ENCODE data around the gene SMG7. TPM values are rescaled to one million over a fixed set of nuclear protein-coding genes. Genes with fewer than 3 reads are reported as not detected.

Gene SMG7, protein sequence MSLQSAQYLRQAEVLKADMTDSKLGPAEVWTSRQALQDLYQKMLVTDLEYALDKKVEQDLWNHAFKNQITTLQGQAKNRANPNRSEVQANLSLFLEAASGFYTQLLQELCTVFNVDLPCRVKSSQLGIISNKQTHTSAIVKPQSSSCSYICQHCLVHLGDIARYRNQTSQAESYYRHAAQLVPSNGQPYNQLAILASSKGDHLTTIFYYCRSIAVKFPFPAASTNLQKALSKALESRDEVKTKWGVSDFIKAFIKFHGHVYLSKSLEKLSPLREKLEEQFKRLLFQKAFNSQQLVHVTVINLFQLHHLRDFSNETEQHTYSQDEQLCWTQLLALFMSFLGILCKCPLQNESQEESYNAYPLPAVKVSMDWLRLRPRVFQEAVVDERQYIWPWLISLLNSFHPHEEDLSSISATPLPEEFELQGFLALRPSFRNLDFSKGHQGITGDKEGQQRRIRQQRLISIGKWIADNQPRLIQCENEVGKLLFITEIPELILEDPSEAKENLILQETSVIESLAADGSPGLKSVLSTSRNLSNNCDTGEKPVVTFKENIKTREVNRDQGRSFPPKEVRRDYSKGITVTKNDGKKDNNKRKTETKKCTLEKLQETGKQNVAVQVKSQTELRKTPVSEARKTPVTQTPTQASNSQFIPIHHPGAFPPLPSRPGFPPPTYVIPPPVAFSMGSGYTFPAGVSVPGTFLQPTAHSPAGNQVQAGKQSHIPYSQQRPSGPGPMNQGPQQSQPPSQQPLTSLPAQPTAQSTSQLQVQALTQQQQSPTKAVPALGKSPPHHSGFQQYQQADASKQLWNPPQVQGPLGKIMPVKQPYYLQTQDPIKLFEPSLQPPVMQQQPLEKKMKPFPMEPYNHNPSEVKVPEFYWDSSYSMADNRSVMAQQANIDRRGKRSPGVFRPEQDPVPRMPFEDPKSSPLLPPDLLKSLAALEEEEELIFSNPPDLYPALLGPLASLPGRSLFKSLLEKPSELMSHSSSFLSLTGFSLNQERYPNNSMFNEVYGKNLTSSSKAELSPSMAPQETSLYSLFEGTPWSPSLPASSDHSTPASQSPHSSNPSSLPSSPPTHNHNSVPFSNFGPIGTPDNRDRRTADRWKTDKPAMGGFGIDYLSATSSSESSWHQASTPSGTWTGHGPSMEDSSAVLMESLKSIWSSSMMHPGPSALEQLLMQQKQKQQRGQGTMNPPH
- 32.8 to 40.1 TPM (median 38.2 TPM) in 5 replicates for total RNA-seq (2022; extraction: Qiagen RNA extraction)

DNA sequence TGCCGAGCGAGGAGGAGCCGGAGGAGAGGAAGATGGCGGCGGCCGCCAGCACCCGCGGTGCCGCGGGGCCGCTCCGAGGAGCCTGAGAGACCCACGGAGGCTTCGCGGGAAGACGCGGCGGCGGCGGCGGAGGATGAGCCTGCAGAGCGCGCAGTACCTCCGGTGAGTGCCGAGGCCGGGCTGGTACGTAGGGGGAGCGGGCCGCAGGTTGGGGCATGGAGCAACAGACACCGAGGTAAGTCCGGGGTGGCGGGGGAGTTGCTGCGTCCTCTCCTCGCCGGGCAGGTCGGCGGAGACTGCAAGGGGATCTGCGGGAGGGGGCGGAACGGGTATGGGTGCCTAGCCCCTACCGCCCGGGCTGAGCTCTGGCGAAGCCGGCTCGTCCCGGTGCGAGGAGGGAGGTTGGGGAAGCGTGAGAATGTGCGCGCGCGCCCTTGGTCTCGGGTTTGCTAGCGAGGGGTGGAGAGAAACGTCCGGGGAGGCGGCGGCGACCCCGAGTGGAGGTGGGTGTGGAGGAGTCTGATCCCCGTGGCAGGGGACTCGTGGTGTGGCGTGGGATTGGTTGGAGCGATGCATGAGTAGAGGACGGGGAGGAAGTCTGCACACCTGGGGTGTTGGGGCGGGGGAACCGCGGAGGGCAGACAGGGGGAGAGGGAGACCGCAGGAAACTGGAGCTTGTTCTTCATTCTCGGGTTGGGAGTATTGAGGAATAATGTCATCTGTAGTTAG is at the start of gene SMG7:
Gene SMG7, plus strand, starts transcription at position 12 of the 729 bp plus-strand sequence. Its CDS starts 122 bp downstream, at position 134.

DNA sequence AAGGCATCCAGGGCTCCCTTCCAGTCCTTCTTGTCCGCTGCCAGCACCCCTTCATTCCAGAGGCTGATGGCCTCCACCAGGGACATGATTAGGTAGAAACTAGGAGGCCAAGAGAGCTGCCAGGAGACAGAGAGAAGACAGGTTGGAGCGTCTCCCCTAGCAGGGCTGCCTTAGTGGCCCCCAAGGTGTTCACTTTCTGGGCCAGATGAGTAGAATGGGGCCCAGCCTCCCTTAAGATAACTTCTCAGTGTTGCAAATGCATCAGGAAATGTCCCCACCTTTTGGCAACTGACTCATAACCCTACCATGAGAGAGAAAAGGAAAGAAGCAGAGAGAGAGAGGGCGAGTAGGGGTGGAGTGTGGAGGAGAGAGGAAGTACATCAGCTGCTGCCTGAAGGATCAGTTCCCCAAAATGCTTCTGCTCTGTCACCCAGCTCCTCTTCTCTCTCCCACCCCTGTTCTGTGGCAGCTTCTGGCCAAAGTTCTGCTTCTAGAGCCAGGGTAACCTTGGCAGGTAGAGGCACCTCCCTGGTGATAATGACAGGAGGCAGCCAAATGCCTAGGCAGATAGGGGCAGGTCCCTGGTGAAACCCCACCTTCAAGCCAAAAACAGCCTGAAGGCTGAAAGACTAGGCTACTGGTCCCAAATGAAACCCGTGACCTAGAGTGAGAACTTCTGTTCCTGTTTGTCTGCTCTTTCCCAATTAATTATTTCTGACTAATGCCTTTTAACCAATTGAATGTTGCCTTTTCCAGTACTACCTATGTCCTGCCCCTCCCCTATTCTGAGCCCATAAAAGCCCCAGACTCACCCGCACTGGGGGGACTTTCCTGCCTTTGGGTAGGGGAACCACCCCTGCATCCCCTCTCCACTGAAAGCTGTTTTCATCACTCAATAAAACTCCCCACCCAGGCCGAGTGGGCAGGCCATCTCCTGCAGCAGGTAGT is 118.2 kb downstream of the SMG7 start, which contains the start of gene NCF2:
Gene NCF2, minus strand, starts transcription at position 216 of the 948 bp plus-strand sequence. Its CDS starts 130 bp downstream, at position 86.

Other genes with a start within 250 kb of the SMG7 start
- 0.42 to 1.2 TPM (median 0.53 TPM) in 5 replicates for gene NMNAT2, start 54.1 kb upstream of the SMG7 start, total RNA-seq (2022; extraction: Qiagen RNA extraction)
- 1.3 to 3.9 TPM (median 2.0 TPM) in 5 replicates for gene NCF2, start 118.0 kb downstream of the SMG7 start, total RNA-seq (2022; extraction: Qiagen RNA extraction)
- gene ARPC5, start 163.3 kb downstream of the SMG7 start, total RNA-seq (2022; extraction: Qiagen RNA extraction), result 146 to 201 TPM (median 166 TPM) in 5 replicates
- not detected in 5 replicates for gene APOBEC4, start 180.8 kb downstream of the SMG7 start, total RNA-seq (2022; extraction: Qiagen RNA extraction)

Measured in A549 treated with CORT108297 at 1 μM for 4 hours (cell line).